Fibroblast of mammary gland (primary cell): ENCODE measurements around the gene PCK2.
A peak's percentile ranks its signal among the peaks of the same experiment; 100 is the strongest.

Experiments
- DNase-seq: peaks from one replicate; pipeline ENCODE4 v3.0.0-alpha.2; 2010; ENCODE audit warnings: low read depth
- H3K4me3 ChIP-seq: 2 replicates; pipeline ENCODE4 v1.5.1; 2011; ENCODE audit warnings: low read depth, mild to moderate bottlenecking, low read length, moderate library complexity; ENCODE audit not compliant: control insufficient read depth
- CTCF ChIP-seq: conservative IDR thresholded peaks from 2 replicates; pipeline ENCODE4 v1.5.1; 2011; ENCODE audit warnings: low read depth, low read length, inconsistent platforms; ENCODE audit not compliant: control insufficient read depth, insufficient read depth

Gene PCK2

GRCh38 chr14:24146978-24147760, 53.1 kb downstream of the PCK2 start, which contains the start of gene RNF31:
Gene RNF31, plus strand, starts transcription at chr14:24147498. Its CDS starts 201 bp downstream, at chr14:24147699.
- H3K4me3 ChIP-seq, result peak within 1 kb of the TSS; percentile 73
- peak; percentile 98 for DNase-seq
- no peak for TF ChIP-seq CTCF

- DNase-seq, result no peak
- TF ChIP-seq CTCF, result no peak
- H3K4me3 ChIP-seq, result peak overlapping the region; percentile 73
These were observed 53.8 kb downstream of the PCK2 start for GRCh38 chr14:24147761-24148428.

- TF ChIP-seq CTCF, result no peak
- no peak overlapping the region for H3K4me3 ChIP-seq
- no peak for DNase-seq
These were observed 55.3 kb downstream of the PCK2 start for GRCh38 chr14:24149302-24149969.

GRCh38 chr14:24150061-24150460, 56.0 kb downstream of the PCK2 start:
- no peak for TF ChIP-seq CTCF
- H3K4me3 ChIP-seq, result no peak overlapping the region
- no peak for DNase-seq

GRCh38 chr14:24150567-24150966, 56.5 kb downstream of the PCK2 start:
- DNase-seq, result no peak
- H3K4me3 ChIP-seq, result no peak overlapping the region
- TF ChIP-seq CTCF, result no peak

- no peak for DNase-seq
- H3K4me3 ChIP-seq, result no peak overlapping the region
- no peak for TF ChIP-seq CTCF
These were observed 56.9 kb downstream of the PCK2 start for GRCh38 chr14:24150993-24151392.
